ENCODE data around the gene ATXN7L2.

The ATXN7L2 gene

DNA sequence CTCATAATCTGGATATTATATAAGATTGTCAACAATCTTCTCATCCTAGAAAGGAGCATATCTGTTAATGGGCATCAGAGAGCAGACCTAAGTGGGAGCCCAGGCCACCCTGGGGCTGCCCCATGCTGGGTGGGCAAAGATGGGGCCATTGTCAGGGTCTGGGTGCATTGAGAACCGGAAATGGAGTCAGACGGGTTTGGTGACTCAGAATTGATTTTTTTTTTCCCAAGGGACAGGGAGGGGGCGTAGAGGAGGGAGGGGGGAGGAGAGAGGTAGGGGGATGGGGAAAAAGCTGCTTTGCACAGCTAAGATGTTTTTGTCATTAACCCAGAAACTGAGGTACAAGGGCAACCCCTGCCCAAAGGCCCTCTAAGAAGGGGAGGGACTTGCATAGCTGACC is 1.3 kb downstream of the ATXN7L2 start:
- TF ChIP-seq, protein P1, sequence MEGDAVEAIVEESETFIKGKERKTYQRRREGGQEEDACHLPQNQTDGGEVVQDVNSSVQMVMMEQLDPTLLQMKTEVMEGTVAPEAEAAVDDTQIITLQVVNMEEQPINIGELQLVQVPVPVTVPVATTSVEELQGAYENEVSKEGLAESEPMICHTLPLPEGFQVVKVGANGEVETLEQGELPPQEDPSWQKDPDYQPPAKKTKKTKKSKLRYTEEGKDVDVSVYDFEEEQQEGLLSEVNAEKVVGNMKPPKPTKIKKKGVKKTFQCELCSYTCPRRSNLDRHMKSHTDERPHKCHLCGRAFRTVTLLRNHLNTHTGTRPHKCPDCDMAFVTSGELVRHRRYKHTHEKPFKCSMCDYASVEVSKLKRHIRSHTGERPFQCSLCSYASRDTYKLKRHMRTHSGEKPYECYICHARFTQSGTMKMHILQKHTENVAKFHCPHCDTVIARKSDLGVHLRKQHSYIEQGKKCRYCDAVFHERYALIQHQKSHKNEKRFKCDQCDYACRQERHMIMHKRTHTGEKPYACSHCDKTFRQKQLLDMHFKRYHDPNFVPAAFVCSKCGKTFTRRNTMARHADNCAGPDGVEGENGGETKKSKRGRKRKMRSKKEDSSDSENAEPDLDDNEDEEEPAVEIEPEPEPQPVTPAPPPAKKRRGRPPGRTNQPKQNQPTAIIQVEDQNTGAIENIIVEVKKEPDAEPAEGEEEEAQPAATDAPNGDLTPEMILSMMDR (conservative IDR thresholded peaks at IDR 0.05): no peak
- peak overlapping the region; percentile 81; the same call in 1 of the 2 replicates for H3K27ac ChIP-seq

DNA sequence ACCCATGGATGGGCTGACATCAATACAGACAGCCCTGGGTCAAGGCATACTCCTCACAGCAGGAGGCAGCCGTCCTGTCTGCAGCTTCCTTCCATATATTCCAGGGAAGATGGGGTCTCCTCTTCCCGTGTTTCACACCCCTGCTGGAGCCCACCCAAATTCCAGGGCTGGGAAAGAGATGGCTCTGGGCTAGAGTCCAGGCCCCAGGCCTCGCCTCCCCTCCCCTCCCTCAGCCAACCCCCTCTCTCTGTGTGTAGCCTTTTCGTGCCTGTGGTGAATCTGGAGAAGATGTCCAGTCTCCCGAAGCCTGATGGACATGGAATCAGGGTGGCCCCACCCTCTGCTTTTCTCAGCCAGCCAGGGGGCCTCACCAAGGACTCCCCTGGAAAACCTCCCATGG is 3.6 kb downstream of the ATXN7L2 start:
- TF ChIP-seq, protein P1 (conservative IDR thresholded peaks at IDR 0.05): no peak
- no peak overlapping the region for H3K27ac ChIP-seq

DNA sequence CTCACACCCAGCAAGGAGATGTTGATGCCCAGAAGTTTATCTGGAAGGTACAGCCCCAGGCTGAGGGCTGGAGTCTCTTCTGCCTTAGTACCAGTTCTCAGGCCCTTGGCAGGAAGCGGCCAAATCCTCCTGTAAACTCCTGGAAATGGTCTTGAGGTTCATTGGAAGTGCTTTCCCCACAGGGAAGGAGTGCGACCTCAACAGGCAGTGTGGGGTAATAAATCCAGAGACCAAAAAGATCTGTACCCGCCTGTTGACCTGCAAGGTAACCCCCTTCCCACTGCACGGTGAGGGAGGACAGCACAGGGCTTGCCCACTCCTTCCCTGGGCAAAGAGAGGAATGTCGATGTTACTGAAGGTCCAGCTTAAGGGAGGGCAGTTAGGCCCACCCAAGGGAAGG is 4.5 kb downstream of the ATXN7L2 start:
- no peak overlapping the region for H3K27ac ChIP-seq
- TF ChIP-seq, protein P1 (conservative IDR thresholded peaks at IDR 0.05): 0 out of 2 replicates have a peak, but pooled peaks have one; percentile 7

DNA sequence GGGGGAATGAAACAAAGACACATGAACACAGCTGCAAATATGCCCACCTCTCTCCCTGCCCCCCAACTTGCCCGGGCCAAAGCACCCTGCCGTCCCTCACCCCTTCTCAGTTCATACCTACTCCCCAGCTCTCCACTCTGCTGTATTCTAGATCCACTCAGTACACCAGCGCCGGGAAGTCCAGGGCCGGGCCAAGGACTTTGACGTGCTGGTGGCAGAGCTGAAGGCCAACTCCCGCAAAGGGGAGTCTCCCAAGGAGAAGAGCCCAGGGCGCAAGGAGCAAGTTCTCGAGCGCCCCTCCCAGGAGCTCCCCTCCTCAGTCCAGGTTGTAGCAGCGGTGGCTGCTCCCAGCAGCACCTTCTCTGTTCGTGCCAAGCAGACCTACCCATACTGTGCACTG is 5.0 kb downstream of the ATXN7L2 start:
- TF ChIP-seq, protein P1 (conservative IDR thresholded peaks at IDR 0.05): no peak
- H3K27ac ChIP-seq: no peak overlapping the region

DNA sequence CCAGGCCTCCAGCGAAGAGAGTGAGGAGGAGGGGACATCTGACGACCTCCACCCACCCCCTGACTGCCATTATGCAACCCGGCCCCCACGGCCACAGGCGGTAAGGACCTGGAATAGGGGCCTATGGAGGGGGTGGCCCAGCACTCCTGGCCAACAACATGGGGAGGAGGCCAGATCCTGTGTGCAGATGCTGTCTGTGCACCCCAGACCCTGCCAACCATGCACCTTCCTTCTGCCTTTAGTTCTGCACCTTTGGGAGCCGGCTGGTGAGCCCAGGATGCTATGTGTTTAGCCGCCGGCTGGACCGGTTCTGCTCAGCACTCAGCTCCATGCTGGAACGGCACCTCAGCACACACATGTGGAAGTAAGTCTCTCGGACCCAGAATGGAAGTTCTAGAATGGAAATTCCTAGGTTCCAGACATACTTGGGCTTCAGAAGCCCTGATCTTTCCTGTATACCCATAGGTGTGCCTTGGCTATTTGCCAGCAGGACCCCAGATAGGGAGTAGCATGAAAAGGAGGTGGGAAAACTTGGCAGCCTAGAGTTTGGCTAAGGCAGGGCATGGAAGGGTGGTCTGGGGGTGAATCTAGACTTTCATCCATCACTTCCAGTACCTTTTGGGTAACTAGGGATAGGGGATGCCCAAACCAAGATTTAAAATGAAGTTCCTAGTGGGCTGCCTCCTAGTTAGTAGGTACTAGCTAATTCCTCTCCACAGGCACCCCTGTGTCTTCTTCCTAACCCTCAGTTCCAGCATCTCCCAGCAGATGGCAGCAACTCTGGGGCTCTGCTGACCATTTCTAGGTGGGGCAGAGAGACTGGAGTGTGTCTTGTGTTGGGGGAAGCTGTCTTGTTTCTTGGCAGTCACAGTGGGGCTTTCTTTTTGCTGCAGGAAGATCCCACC is 6.6 kb downstream of the ATXN7L2 start:
- TF ChIP-seq, protein P1 (conservative IDR thresholded peaks at IDR 0.05): peak; percentile 88
- no peak overlapping the region for H3K27ac ChIP-seq

DNA sequence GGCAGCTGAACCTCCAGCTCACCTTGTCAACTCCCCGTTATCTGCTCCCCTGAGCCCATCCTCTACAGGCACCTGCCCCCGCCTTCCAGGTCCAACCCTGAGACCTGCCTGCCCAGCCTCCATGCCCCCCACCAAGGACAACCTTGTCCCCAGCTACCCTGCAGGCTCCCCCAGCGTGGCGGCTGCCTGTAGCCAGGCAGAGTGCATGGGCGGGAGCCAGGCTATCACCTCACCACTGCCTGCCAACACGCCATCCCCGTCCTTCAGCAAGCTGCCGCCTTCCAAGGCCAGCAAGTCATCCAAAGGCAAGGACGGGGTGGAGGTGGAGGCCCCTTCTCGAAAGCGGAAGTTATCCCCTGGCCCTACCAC is 7.2 kb downstream of the ATXN7L2 start:
- H3K27ac ChIP-seq: no peak overlapping the region
- TF ChIP-seq, protein P1 (conservative IDR thresholded peaks at IDR 0.05): peak; percentile 47

DNA sequence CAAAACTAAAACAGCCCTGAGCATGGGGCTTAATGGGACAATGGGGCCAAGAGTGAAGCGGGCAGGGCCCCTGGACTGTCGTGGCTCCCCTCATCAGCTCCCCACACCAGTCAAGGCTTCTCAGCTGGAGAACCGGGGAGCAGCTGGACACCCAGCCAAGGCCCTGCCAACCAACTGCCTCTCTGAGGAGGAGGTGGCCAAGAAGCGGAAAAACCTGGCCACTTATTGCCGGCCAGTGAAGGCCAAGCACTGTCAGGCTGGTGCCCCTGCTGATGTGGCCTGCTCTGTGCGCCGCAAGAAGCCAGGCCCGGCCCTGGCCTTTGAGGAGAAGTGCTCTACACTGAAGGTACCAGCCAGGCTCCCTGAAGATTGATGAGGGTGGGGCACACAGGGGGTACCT is 7.7 kb downstream of the ATXN7L2 start:
- no peak overlapping the region for H3K27ac ChIP-seq
- TF ChIP-seq, protein P1 (conservative IDR thresholded peaks at IDR 0.05): no peak

Measured in VCaP (cell line).